ENCODE results near the gene MXD4. TPM values are rescaled to one million over a fixed set of nuclear protein-coding genes. Genes with fewer than 3 reads are reported as not detected.

Gene MXD4
- total RNA-seq = 10 to 100 TPM; 45.7 to 75.4 TPM
- 10 to 100 TPM; 36.9 to 75.1 TPM for polyA plus RNA-seq
- long read RNA-seq, donor 1, full-length matches to known transcripts = 10 of 71 reads
- long read RNA-seq, donor 1, partial matches to known transcripts = 9 of 71 reads
- long read RNA-seq, donor 1, other reads (novel, unspliced or antisense) = 52 of 71 reads
- long read RNA-seq, donor 2, full-length matches to known transcripts = 102 of 147 reads
- long read RNA-seq, donor 2, partial matches to known transcripts = 6 of 147 reads
- long read RNA-seq, donor 2, other reads (novel, unspliced or antisense) = 39 of 147 reads

GRCh38 chr4:2261853-2262144 is at the start of gene MXD4:
MXD4 (minus strand) TSS chr4:2262109; CDS start chr4:2261980, 129 bp downstream.
- DNase-seq (no peak), ATAC-seq (ENCODE audit: low FRiP score) (no peak)
- peak within 1 kb of the TSS; percentile 73 to 81 for H3K4me3 ChIP-seq (ENCODE audit: low read length in 2 of 2)
- peak within 1 kb of the TSS; percentile 32 to 65 for H3K27ac ChIP-seq (ENCODE audit: low read depth in 1 of 2, low read length in 2 of 2)
- H3K36me3 ChIP-seq (ENCODE audit: control insufficient read depth in 1 of 2, insufficient read depth in 2 of 2, low read length in 1 of 2) = no peaks in the 10 kb centered on the region
- 1% methylated on average over 30 to 46 of the region's 46 CpGs for WGBS, 2 donors
- intact Hi-C loops (cut with DNase I) = loop anchor here (1.0 to 10.0 kb wide), 3 partner anchors 19 to 156 kb away; partner anchors contain the start of genes CFAP99 (in 2 of the 2), ZFYVE28 (in 2 of the 2), HAUS3 (in 1 of the 2) and POLN (in 1 of the 2)
- no peaks in the 10 kb centered on the region for H3K27me3 ChIP-seq (ENCODE audit: control insufficient read depth in 1 of 2, insufficient read depth in 2 of 2, low read length in 1 of 2)
- H3K4me1 ChIP-seq (ENCODE audit: control insufficient read depth in 1 of 2, insufficient read depth in 2 of 2, low read length in 2 of 2) = no peaks in the 10 kb centered on the region
- no peaks in the 10 kb centered on the region for H3K9me3 ChIP-seq (ENCODE audit: control insufficient read depth, low read length)

- WGBS, 2 donors = 91 to 94% methylated on average over 10 of the region's 10 CpGs
- no peak overlapping the region for H3K27ac ChIP-seq (ENCODE audit: low read depth in 1 of 2, low read length in 2 of 2)
- ATAC-seq (ENCODE audit: low FRiP score) (no peak), DNase-seq (no peak)
- intact Hi-C loops (cut with DNase I) = no loop called here
- no peaks in the 10 kb centered on the region for H3K36me3 ChIP-seq (ENCODE audit: control insufficient read depth in 1 of 2, insufficient read depth in 2 of 2, low read length in 1 of 2)
- no peaks in the 10 kb centered on the region for H3K4me1 ChIP-seq (ENCODE audit: control insufficient read depth in 1 of 2, insufficient read depth in 2 of 2, low read length in 2 of 2)
- H3K27me3 ChIP-seq (ENCODE audit: control insufficient read depth in 1 of 2, insufficient read depth in 2 of 2, low read length in 1 of 2) = no peaks in the 10 kb centered on the region
- no peak overlapping the region for H3K4me3 ChIP-seq (ENCODE audit: low read length in 2 of 2)
- H3K9me3 ChIP-seq (ENCODE audit: control insufficient read depth, low read length) = peaks cover 2% of the 10 kb centered on the region
Observed at GRCh38 chr4:2306773-2307410, 45.0 kb upstream of the MXD4 start.

- 87% methylated on average over 11 of the region's 11 CpGs for WGBS, 2 donors
- peaks cover 2% of the 10 kb centered on the region for H3K9me3 ChIP-seq (ENCODE audit: control insufficient read depth, low read length)
- no peak overlapping the region for H3K4me3 ChIP-seq (ENCODE audit: low read length in 2 of 2)
- DNase-seq = peak in 1 of 2 donors; percentile 38
- no peaks in the 10 kb centered on the region for H3K4me1 ChIP-seq (ENCODE audit: control insufficient read depth in 1 of 2, insufficient read depth in 2 of 2, low read length in 2 of 2)
- H3K27ac ChIP-seq (ENCODE audit: low read depth in 1 of 2, low read length in 2 of 2) = no peak overlapping the region
- H3K27me3 ChIP-seq (ENCODE audit: control insufficient read depth in 1 of 2, insufficient read depth in 2 of 2, low read length in 1 of 2) = no peaks in the 10 kb centered on the region
- no peak for ATAC-seq (ENCODE audit: low FRiP score)
- no peaks in the 10 kb centered on the region for H3K36me3 ChIP-seq (ENCODE audit: control insufficient read depth in 1 of 2, insufficient read depth in 2 of 2, low read length in 1 of 2)
- intact Hi-C loops (cut with DNase I) = no loop called here
Observed at GRCh38 chr4:2305766-2306501, 44.0 kb upstream of the MXD4 start.

- 92 to 94% methylated on average over 37 to 41 of the region's 41 CpGs for WGBS, 2 donors
- Histone ChIP-seq H3K9me3 (ENCODE audit: control insufficient read depth, low read length) (peaks cover 2% of the 10 kb centered on the region), H3K36me3 (ENCODE audit: control insufficient read depth in 1 of 2, insufficient read depth in 2 of 2, low read length in 1 of 2) (no peaks in the 10 kb centered on the region), H3K4me3 (ENCODE audit: low read length in 2 of 2) (no peak overlapping the region), H3K27me3 (ENCODE audit: control insufficient read depth in 1 of 2, insufficient read depth in 2 of 2, low read length in 1 of 2) (no peaks in the 10 kb centered on the region), H3K27ac (ENCODE audit: low read depth in 1 of 2, low read length in 2 of 2) (no peak overlapping the region), H3K4me1 (ENCODE audit: control insufficient read depth in 1 of 2, insufficient read depth in 2 of 2, low read length in 2 of 2) (no peaks in the 10 kb centered on the region)
- intact Hi-C loops (cut with DNase I) = no loop called here
- ATAC-seq (ENCODE audit: low FRiP score) = no peak
- DNase-seq = peak; percentile 44 to 61
Observed at GRCh38 chr4:2304877-2305561, 43.1 kb upstream of the MXD4 start.

- Histone ChIP-seq H3K4me3 (ENCODE audit: low read length in 2 of 2) (no peak overlapping the region), H3K27ac (ENCODE audit: low read depth in 1 of 2, low read length in 2 of 2) (no peak overlapping the region)
- ATAC-seq (ENCODE audit: low FRiP score) = peak; percentile 47
Observed at GRCh38 chr4:2304321-2304876, 42.5 kb upstream of the MXD4 start.

GRCh38 chr4:2303686-2304320 is 41.9 kb upstream of the MXD4 start:
- DNase-seq (peak in 1 of 2 donors; percentile 71), ATAC-seq (ENCODE audit: low FRiP score) (peak; percentile 16)
- no peak overlapping the region for H3K4me3 ChIP-seq (ENCODE audit: low read length in 2 of 2)
- 91% methylated on average over 28 to 31 of the region's 31 CpGs for WGBS, 2 donors
- H3K4me1 ChIP-seq (ENCODE audit: control insufficient read depth in 1 of 2, insufficient read depth in 2 of 2, low read length in 2 of 2) = no peaks in the 10 kb centered on the region
- H3K27ac ChIP-seq (ENCODE audit: low read depth in 1 of 2, low read length in 2 of 2) = no peak overlapping the region
- no peaks in the 10 kb centered on the region for H3K27me3 ChIP-seq (ENCODE audit: control insufficient read depth in 1 of 2, insufficient read depth in 2 of 2, low read length in 1 of 2)
- peaks cover 2% of the 10 kb centered on the region for H3K9me3 ChIP-seq (ENCODE audit: control insufficient read depth, low read length)
- intact Hi-C loops (cut with DNase I) = no loop called here
- H3K36me3 ChIP-seq (ENCODE audit: control insufficient read depth in 1 of 2, insufficient read depth in 2 of 2, low read length in 1 of 2) = no peaks in the 10 kb centered on the region

More at GRCh38 chr4:2304321-2304876, 42.5 kb upstream of the MXD4 start:
- DNase-seq = peak in 1 of 2 donors; percentile 65
- Histone ChIP-seq H3K4me1 (ENCODE audit: control insufficient read depth in 1 of 2, insufficient read depth in 2 of 2, low read length in 2 of 2) (no peaks in the 10 kb centered on the region), H3K27me3 (ENCODE audit: control insufficient read depth in 1 of 2, insufficient read depth in 2 of 2, low read length in 1 of 2) (no peaks in the 10 kb centered on the region), H3K36me3 (ENCODE audit: control insufficient read depth in 1 of 2, insufficient read depth in 2 of 2, low read length in 1 of 2) (no peaks in the 10 kb centered on the region), H3K9me3 (ENCODE audit: control insufficient read depth, low read length) (peaks cover 2% of the 10 kb centered on the region)
- WGBS, 2 donors = 94 to 95% methylated on average over 32 of the region's 32 CpGs
- intact Hi-C loops (cut with DNase I) = no loop called here

- WGBS, 2 donors = 94 to 96% methylated on average over 18 to 19 of the region's 19 CpGs
- H3K27me3 ChIP-seq (ENCODE audit: control insufficient read depth in 1 of 2, insufficient read depth in 2 of 2, low read length in 1 of 2) = no peaks in the 10 kb centered on the region
- H3K4me3 ChIP-seq (ENCODE audit: low read length in 2 of 2) = no peak overlapping the region
- peaks cover 2% of the 10 kb centered on the region for H3K9me3 ChIP-seq (ENCODE audit: control insufficient read depth, low read length)
- DNase-seq = peak in 1 of 2 donors; percentile 53
- H3K4me1 ChIP-seq (ENCODE audit: control insufficient read depth in 1 of 2, insufficient read depth in 2 of 2, low read length in 2 of 2) = no peaks in the 10 kb centered on the region
- no peaks in the 10 kb centered on the region for H3K36me3 ChIP-seq (ENCODE audit: control insufficient read depth in 1 of 2, insufficient read depth in 2 of 2, low read length in 1 of 2)
- no peak overlapping the region for H3K27ac ChIP-seq (ENCODE audit: low read depth in 1 of 2, low read length in 2 of 2)
- intact Hi-C loops (cut with DNase I) = no loop called here
- no peak for ATAC-seq (ENCODE audit: low FRiP score)
Observed at GRCh38 chr4:2303121-2303685, 41.3 kb upstream of the MXD4 start.

Data from aorta (tissue), 5 donors.